Measurements from ENCODE around the gene PRKCQ.

PRKCQ gene

GRCh38 chr10:6567203-6567703, 12.8 kb downstream of the PRKCQ start:
- no peak for DNase-seq (ENCODE audit: low read depth)

- no peak for DNase-seq (ENCODE audit: low read depth)
Measured at GRCh38 chr10:6565588-6565987, 14.5 kb downstream of the PRKCQ start.

GRCh38 chr10:6564367-6564766, 15.7 kb downstream of the PRKCQ start:
- DNase-seq (ENCODE audit: low read depth) = no peak

DNA sequence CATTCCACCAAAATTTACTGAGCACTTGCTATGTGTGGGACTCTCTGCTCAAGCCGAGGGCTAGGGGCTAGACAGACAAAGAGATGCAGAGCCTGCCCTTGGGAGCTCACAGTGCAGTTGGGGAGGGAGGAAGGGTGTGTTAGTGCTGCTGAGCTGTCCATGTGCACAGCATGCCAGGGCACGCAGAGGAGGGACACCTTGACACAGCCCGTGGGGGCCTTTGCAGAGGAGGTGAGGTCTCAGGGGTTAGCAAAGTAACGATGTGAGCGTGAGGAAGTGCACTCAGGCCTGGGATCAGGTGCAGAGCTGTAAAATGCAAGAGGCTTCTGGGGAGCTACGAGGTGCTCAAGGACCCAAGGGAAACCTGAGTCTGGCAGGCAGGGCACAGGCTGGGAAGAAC, 16.3 kb downstream of the PRKCQ start:
- no peak for DNase-seq (ENCODE audit: low read depth)

DNA sequence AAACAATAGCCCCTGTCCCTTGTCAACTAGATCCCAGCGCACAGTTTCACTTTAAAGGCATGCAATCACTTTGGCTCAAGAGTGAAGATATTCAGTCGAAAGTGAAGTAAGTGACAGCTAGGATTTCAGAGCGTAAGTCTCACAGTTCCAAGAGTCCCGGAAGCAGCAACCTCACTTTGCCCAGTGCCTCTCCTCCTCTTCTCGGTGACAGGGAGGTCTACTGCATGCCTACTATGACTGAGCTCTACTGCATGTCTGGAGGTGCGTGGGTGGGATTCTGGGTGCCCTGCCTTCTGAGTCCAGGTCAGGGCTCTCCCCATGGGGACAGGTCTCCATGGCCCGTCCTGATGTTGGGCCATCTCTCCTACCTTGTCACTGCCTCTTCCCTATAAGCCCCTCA, 17.0 kb downstream of the PRKCQ start:
- DNase-seq (ENCODE audit: low read depth) = no peak

- no peak for DNase-seq (ENCODE audit: low read depth)
Measured at GRCh38 chr10:6562221-6562620, 17.9 kb downstream of the PRKCQ start.

GRCh38 chr10:6561552-6561951, 18.5 kb downstream of the PRKCQ start:
- DNase-seq (ENCODE audit: low read depth) = no peak

- DNase-seq (ENCODE audit: low read depth) = no peak
Measured at GRCh38 chr10:6558759-6559461, 21.2 kb downstream of the PRKCQ start.

- DNase-seq (ENCODE audit: low read depth) = no peak
Measured at GRCh38 chr10:6558272-6558671, 21.8 kb downstream of the PRKCQ start.

DNA sequence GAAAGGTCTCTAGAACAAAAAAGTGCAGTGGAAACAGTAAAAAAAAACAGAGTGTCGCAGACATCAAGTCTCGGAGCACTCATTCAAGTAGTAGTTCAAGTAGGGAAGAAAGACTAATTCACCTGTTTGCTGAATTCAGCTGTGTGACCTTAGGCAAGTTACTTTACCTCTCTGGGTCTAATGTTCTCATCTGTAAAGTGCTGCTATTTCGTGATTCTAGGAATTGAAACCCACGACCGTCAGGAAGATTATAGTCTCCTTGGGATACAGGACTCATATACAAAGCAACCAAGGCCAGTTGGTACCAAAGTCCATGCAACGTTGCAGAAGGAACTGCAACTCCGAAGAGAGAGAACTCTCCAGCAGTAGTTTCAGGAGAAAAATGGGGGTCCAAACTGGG, 26.1 kb downstream of the PRKCQ start:
- no peak for DNase-seq (ENCODE audit: low read depth)

DNA sequence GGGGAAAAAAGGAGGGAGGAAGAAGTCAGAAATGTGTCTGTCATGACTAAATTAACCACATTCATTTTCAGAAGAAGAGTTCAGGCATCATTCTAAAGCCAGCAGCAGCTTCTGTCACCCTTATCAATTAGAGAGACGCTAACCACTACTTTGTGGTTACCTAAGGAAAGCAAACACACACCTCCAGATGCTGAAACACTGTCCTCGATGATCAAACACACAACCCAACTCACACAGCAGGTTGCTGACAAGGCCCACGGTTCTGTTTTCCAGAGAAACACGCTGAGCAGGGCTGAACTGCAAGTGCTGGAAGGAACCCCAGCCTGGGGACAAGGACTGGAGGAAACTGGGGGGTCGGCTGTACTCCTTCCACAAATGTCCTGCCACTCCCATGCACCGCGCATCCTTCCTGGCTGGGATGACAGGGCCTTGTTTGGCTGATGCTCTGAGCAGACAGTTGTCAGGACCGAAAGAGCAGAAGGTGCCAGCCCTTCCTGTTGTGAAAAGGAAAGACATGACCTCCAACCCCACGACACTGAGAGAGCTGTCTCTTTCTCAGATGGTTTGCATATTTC, 36.6 kb downstream of the PRKCQ start:
- DNase-seq (ENCODE audit: low read depth) = no peak

DNA sequence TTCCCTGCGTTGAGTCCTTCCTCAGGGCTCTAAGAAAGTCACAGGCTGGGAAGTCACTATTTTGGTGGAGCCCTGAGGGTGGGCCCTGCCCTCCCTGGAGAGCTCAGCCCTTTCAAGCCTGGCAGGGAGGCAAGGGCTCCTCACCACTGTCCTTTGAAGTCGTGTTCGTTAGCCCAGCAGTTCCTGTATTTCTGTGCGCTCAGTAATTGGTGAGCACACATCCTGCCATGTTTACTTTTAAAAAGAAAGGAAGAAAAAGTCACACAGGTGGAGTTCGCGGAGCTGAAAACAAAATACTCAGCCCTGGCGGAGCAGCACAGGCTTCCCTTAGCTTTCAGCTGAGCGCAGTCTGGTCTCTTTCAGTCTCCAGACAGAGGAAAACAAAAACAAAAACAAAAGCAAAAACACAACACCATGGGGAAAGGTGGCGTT, 37.1 kb downstream of the PRKCQ start:
- DNase-seq (ENCODE audit: low read depth) = no peak

- DNase-seq (ENCODE audit: low read depth) = no peak
Measured at GRCh38 chr10:6539833-6540232, 40.2 kb downstream of the PRKCQ start.

- no peak for DNase-seq (ENCODE audit: low read depth)
Measured at GRCh38 chr10:6537770-6538169, 42.3 kb downstream of the PRKCQ start.

DNA sequence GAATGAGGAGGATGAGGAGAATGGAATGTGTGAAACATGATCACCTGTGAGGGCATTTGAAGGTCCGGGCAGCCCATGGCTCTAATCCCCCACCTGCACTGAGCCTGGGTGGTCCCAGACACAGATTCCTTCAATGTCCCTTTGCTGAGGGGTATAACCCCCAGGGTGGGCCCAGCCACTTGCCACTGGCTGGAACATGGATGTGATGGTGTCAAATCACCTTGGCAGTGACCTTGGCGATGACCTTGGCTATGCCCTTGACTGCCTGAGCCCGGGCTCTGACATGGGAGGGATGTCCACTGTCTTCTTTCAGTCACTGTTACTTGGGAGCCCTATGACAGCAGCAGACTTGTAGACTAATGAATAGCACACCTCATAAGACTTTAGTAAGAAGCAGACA, 44.0 kb downstream of the PRKCQ start:
- no peak for DNase-seq (ENCODE audit: low read depth)

DNA sequence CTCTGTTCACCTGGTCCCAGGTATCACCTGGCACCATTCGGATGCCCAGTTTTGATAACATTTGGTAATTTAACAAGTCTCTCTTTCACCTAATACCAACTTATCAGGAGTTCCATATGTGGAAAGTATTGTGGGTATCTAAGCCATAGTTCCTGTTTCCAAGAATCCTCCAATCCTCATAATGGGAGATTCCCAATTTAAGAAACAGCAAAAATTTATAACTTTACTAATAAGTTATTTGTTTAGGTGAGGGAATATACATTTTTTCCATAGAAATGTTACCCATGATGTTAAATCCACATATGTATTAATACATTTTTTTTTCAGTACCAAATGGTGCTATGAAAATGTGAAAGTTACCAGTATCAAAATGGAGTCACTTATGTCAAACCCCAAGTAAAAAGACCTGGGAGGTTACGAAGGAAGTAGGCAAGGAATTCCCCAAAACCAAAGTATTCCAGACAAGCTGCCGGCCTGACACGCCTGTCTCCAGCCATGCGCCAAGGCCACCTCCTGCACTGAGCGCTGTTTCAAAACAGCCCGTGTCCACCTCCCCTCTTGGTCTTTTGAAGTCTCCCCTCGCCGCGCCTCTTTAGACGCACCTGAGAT, 44.8 kb downstream of the PRKCQ start:
- DNase-seq (ENCODE audit: low read depth) = no peak

DNA sequence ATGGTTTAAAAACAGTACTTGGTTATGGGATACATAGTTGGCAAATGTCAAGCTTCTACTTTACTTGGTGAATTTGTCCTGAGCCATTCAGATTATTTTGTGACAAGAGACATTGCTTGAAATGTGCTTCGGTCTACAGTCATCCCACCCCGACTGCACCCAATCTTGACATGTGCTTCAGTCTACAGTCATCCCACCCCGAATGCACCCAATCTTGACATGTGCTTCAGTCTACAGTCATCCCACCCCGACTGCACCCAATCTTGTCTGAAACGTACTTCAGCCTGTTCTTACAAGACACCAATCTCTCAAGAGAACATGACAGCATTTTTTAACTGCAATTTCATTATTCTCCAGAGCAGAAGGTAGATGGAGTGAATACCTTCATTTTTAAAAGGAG, 47.8 kb downstream of the PRKCQ start:
- no peak for DNase-seq (ENCODE audit: low read depth)

- DNase-seq (ENCODE audit: low read depth) = no peak
Measured at GRCh38 chr10:6530966-6531365, 49.1 kb downstream of the PRKCQ start.

DNA sequence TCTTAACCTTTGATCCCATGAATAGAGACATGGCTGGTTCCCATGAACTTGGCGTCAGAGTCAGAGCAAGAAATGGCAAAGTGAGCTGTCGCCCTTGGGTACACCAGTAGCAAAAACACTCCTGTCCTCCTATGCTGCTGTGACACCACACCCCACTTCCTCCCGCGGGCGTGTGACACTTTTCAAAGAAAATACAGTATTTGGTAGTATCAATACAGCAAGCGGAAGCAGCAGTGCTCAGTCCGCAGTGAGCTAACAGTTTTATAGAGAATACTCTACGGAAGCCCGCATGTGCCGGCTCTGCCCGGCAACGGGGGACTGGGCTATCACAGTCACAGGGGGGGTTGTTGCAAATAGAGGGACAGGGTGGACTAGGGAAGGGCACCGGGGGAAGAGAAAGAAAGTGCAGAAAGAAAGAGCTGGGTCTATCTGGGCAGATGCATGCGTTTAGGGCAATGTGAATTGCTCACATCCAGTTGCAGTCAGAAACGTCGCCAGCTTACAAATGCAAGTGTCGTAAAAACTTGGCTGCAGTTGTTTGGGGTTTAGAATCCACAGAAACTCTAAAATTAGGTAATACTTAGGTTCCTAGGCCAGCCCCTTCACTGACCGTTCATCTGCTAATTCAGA, 49.8 kb downstream of the PRKCQ start:
- no peak for DNase-seq (ENCODE audit: low read depth)

DNA sequence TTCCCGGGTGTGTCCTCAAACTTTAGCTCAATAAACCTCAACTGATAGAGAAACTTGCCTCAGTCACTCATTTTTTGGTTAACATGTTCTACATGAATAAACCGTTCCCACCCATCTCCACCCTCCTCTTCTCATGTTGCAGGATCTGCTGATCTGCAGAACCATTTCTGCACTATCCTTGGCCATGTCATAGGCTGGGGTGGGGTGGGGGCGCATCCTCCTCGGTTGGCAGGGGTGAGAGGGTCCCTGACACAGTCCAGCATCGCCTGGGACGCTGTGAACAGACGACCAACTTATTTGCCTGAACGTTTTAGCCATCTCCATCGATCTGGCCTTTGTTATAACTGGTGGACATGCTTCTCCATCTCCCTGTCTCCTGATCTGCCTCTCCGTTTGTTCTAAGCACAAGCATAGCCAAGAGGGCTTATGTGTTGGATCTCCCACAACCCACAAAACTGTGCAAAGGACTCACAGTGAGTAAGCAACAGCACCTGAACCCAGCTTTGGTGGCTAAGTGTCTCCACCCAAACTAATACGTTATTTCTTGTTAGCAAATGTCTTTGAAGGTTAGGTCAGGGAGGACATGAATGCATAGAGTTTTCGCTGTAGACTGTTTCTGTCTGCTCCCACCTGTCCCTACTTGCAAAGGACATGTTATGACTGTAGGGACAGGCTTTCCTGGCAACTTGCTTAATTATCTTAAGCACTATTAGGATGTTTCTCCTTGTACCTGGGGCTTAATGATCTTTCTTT, 51.7 kb downstream of the PRKCQ start:
- no peak for DNase-seq (ENCODE audit: low read depth)

GRCh38 chr10:6525599-6526165, 54.4 kb downstream of the PRKCQ start:
- no peak for DNase-seq (ENCODE audit: low read depth)

DNA sequence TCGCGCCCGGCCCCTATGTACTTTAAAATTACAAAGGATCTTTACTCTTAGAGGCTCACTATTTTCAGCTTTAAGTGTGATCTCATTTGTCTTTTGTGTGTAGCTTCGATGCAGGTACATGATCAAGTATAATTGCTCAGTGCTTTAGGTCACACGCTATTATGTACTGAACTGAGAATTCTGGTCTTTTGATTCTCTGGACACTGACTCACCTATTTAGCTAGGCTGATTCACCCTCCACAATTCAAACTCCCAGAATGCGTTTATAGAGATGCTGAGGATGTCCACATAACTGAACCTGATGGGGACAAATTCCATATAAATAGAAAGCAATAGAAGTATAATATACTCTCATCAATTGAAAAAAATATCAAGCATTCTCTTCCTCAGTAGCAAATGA, 57.8 kb downstream of the PRKCQ start:
- DNase-seq (ENCODE audit: low read depth) = no peak
